Measurements from ENCODE around the gene FIZ1.

The FIZ1 gene

GRCh38 chr19:55598719-55599467 lies 424 bp downstream of the FIZ1 start:
- peak overlapping the region; percentile 97 for H3K27ac ChIP-seq (replicated peaks)

GRCh38 chr19:55598034-55598433 lies 1.3 kb downstream of the FIZ1 start:
- no peak for DNase-seq (ENCODE audit: low read depth in 1 of 2, low spot score in 1 of 2)
- Histone ChIP-seq H3K4me3 (replicated peaks; ENCODE audit: insufficient read depth, low read length) (no peak overlapping the region), H3K27me3 (ENCODE audit: insufficient read depth, poor library complexity, severe bottlenecking) (no peaks in the 10 kb centered on the region), H3K27ac (replicated peaks) (no peak overlapping the region)
- no peak for TF ChIP-seq GABPA (IDR thresholded peaks at IDR 0.05; ENCODE audit: low read depth)
- no peak for TF ChIP-seq POLR2AphosphoS5 (IDR thresholded peaks at IDR 0.05; ENCODE audit: low read depth)
- no peak for TF ChIP-seq CTCF (IDR thresholded peaks at IDR 0.05; ENCODE audit: insufficient read depth, low read length)
- TF ChIP-seq REST (IDR thresholded peaks at IDR 0.05; ENCODE audit: insufficient replicate concordance, low read depth) = no peak
- TF ChIP-seq SPI1 (IDR thresholded peaks at IDR 0.05; ENCODE audit: borderline replicate concordance, low read depth) = no peak

More at GRCh38 chr19:55598719-55599467, 424 bp downstream of the FIZ1 start:
- TF ChIP-seq SPI1 (IDR thresholded peaks at IDR 0.05; ENCODE audit: borderline replicate concordance, low read depth) (peak; percentile 31; the same call in 1 of the 2 replicates), GABPA (IDR thresholded peaks at IDR 0.05; ENCODE audit: low read depth) (no peak)
- peak; percentile 89 to 93 for DNase-seq (ENCODE audit: low read depth in 1 of 2, low spot score in 1 of 2)
- Histone ChIP-seq H3K4me3 (replicated peaks; ENCODE audit: insufficient read depth, low read length) (peak overlapping the region; percentile 65), H3K27me3 (ENCODE audit: insufficient read depth, poor library complexity, severe bottlenecking) (no peaks in the 10 kb centered on the region)

- H3K27me3 ChIP-seq (ENCODE audit: insufficient read depth, poor library complexity, severe bottlenecking) = no peaks in the 10 kb centered on the region
- TF ChIP-seq REST (IDR thresholded peaks at IDR 0.05; ENCODE audit: insufficient replicate concordance, low read depth) (no peak), POLR2AphosphoS5 (IDR thresholded peaks at IDR 0.05; ENCODE audit: low read depth) (no peak), SPI1 (IDR thresholded peaks at IDR 0.05; ENCODE audit: borderline replicate concordance, low read depth) (no peak), CTCF (IDR thresholded peaks at IDR 0.05; ENCODE audit: insufficient read depth, low read length) (no peak)
- no peak for DNase-seq (ENCODE audit: low read depth in 1 of 2, low spot score in 1 of 2)
- H3K4me3 ChIP-seq (replicated peaks; ENCODE audit: insufficient read depth, low read length) = no peak overlapping the region
- no peak overlapping the region for H3K27ac ChIP-seq (replicated peaks)
These were observed 1.8 kb downstream of the FIZ1 start for GRCh38 chr19:55597501-55597921.

- TF ChIP-seq REST (IDR thresholded peaks at IDR 0.05; ENCODE audit: insufficient replicate concordance, low read depth) (no peak), POLR2AphosphoS5 (IDR thresholded peaks at IDR 0.05; ENCODE audit: low read depth) (no peak)
- H3K4me3 ChIP-seq (replicated peaks; ENCODE audit: insufficient read depth, low read length) = no peak overlapping the region
These were observed 3.0 kb downstream of the FIZ1 start for GRCh38 chr19:55596304-55596703.

More at GRCh38 chr19:55596304-55596703, 3.0 kb downstream of the FIZ1 start:
- Histone ChIP-seq H3K27ac (replicated peaks) (no peak overlapping the region), H3K27me3 (ENCODE audit: insufficient read depth, poor library complexity, severe bottlenecking) (no peaks in the 10 kb centered on the region)
- no peak for DNase-seq (ENCODE audit: low read depth in 1 of 2, low spot score in 1 of 2)
